NCI-H1105 (cell line): ENCODE results near the gene KCNJ9.
"Not testable (repeated sequence)": the region's sequence is repeated elsewhere in the genome, so short reads cannot be mapped to it uniquely, and the experiment has no call there.

ENCODE experiments used
- DNase-seq: peaks from one replicate; lab custom pipeline; 2025; lab: John Stamatoyannopoulos, UW

Gene KCNJ9

GRCh38 chr1:160103658-160104408 is 22.5 kb downstream of the KCNJ9 start:
- no peak for DNase-seq

DNA sequence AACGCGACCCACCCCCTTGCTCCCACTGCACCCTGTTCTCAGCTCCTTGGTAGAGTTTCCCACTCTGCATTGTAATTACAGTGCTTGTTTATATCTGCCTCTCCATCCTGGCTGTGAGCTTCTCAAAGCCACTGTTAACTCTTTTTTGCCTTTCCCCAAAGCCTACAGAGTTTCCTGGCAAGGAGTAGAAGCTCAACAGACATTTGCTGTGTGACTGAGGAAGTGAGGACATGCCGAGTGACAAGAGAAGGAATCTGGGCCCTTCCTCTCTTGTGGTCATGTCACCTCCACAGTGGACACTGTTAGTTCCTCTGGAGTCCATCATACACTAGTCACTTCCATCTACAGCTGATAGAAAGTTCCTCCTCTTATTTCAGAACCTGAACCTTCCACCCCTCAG is 23.1 kb downstream of the KCNJ9 start:
- no peak for DNase-seq

- DNase-seq, result no peak
These were observed 23.8 kb downstream of the KCNJ9 start for GRCh38 chr1:160105155-160105554.

DNA sequence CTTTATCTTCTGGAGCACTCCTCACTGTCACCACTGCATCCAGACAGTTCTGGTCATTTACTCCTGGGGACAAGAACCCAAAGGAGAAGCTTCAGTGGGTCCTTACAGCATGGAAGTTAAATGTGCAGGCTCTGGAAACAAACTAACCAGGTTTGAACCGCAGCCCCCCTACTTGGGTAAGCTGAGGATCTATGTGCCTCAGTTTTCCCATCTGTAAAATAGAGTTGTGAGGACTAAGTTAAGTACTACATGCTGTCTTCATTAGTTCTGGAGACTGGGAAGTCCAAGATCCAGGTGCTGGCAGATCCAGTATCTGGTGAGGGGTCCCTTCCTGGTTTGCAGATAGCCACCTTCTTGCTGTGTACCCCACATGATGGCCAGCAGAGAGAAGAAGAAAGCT is 26.2 kb downstream of the KCNJ9 start:
- DNase-seq, result no peak

DNA sequence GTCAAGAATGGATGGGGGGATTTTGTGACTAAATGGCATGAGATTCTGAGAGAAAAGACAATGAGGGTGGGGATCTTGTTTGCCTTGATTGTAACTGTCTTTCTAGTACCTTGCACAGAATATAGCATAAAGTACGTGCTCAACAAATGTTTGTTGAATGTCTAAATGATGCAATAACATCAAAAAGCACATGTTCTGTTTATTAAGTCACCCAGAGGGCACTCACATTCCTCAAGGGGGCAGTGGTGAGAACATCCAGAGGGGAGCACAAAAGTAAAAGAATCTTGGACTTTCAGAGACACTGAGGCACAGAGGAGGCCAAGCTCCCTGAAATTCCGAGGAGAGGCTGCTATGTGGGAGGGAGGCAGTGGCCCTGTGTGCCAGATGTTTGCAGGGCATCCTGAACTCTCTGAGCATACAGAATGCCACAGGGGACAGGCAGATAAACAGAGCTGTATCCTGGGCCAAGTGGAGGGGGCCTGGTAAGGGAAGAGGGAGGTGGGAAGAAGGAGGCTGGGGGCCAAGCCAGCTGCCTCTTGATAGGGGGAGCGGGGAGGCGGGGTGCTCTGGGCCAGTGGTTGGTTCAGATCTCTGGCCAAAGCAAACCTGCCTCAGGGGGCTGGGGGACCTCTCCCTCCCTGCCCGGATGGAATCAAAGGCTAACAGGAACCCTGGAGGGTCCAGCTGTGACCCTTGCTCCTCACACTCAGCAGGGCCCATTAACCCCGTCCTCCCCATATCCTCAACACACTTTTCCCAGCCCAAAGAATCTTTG is 27.7 kb downstream of the KCNJ9 start:
- no peak for DNase-seq

- DNase-seq, result no peak
These were observed 28.3 kb downstream of the KCNJ9 start for GRCh38 chr1:160109686-160110085.

GRCh38 chr1:160111462-160111861 is 30.1 kb downstream of the KCNJ9 start:
- not testable (repeated sequence) for DNase-seq

- no peak for DNase-seq
These were observed 31.0 kb downstream of the KCNJ9 start for GRCh38 chr1:160112357-160112756.

- no peak for DNase-seq
These were observed 32.1 kb downstream of the KCNJ9 start for GRCh38 chr1:160113407-160113806.

- DNase-seq, result no peak
These were observed 32.7 kb downstream of the KCNJ9 start for GRCh38 chr1:160114085-160114484.

DNA sequence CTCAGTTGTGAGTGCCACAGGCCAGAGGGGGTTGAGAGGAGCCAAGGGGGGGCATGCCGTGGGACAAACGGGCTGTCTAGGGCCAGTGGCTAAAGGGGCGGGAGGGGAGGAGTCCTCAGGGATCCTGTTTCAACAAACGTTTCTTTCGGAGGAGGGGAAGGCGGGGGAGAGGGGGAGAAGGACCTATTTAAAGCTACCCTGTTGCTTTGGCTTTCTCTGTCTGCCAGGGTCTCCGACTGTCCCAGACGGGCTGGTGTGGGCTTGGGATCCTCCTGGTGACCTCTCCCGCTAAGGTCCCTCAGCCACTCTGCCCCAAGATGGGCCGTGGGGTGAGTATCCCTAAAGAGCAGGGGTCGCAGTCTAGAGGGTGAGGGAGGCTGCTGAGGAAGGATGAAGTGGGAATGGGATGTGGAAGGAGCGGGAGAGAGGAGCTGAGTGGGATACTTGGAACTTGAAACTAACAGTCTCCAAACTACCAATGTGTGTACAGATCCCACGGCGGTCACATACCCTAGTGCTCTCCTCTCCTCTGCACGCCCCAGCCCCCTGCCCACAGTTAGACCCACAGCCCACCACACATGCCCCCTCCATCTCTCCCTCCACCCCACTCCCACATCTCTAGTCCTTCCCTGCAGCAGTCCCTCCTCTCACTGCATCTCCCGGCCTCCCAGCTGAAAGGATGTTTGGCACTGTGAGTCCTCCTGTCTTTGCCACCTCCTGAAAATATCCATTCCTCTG is 34.4 kb downstream of the KCNJ9 start, which contains the start of gene ATP1A2:
Gene ATP1A2 (plus strand): TSS at position 215 of the 738 bp plus-strand sequence. CDS start 103 bp downstream, at position 318.
- no peak for DNase-seq

GRCh38 chr1:160116283-160117147 is 35.2 kb downstream of the KCNJ9 start:
- no peak for DNase-seq

DNA sequence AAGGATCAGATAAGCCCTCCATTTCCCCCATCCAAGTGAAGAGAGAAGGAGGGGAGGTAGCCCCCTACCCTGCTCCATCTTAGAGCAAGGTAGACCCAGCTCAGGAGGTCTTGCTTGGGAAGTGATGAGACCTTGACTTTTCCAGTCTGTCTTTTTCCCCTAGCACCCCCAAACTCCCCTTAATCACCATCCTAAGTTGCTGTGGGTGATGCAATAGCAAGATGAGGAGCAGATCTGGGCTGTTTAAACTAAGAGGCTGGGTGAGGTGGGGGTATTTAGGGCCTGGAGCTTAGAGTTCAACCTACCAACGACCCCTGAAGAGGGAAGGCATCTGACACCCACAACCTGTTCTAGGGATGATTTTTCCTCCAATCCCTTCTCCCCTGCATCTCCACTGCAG is 36.0 kb downstream of the KCNJ9 start:
- DNase-seq, result no peak

GRCh38 chr1:160117709-160118183 is 36.4 kb downstream of the KCNJ9 start:
- no peak for DNase-seq

DNA sequence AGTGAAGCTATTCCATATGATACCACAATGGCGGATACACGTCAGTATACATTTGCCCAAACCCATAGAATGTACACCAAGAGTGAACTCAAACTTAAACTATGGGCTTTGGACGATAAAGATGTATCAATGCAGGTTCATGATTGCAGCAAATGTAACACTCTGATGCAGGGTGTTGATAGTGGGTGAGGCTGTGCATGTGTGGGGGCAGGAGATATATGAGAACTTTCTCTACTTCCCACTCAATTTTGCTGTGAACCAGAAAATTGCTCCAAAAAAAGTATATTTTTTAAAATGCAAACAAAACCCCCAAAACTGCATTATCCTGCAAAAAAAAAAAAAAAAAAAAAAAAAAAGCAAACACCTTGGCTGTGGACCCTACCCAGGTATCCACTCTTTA is 37.6 kb downstream of the KCNJ9 start:
- no peak for DNase-seq

- DNase-seq, result no peak
These were observed 39.5 kb downstream of the KCNJ9 start for GRCh38 chr1:160120797-160121196.

GRCh38 chr1:160121388-160121787 is 40.0 kb downstream of the KCNJ9 start:
- no peak for DNase-seq

GRCh38 chr1:160122978-160123495 is 41.7 kb downstream of the KCNJ9 start:
- DNase-seq, result no peak

DNA sequence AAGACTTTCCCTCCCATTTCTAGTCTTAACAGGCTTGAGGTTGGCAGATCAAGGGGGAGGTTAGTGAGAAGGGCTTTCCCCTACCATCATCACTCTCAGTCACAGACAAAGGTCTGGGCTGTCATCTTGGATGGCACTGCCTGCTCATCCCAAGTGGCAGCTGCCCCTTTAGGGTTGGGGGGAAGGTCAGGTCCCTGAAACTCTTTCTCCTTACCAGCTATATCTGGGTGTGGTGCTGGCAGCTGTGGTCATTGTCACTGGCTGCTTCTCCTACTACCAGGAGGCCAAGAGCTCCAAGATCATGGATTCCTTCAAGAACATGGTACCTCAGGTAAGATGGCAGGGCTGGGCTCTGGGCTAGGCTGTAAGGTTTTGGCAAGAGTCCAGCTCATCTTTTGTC is 42.4 kb downstream of the KCNJ9 start:
- no peak for DNase-seq

GRCh38 chr1:160124705-160125478 is 43.6 kb downstream of the KCNJ9 start:
- DNase-seq, result no peak
